B cell (primary cell): Measurements from ENCODE around the gene NXT2.

Experiments
- CTCF ChIP-seq: fragments of 200-600 bp; IDR thresholded peaks from one replicate; pipeline ENCODE4 v1.8.0; 2022; ENCODE audit warnings: antibody characterized with exemption, mild to moderate bottlenecking
- EZH2 ChIP-seq: IDR thresholded peaks from 2 replicates; pipeline ENCODE4 v1.6.1; 2012; ENCODE audit warnings: borderline replicate concordance, low read depth, mild to moderate bottlenecking, moderate library complexity, low read length; ENCODE audit not compliant: insufficient read depth, poor library complexity, severe bottlenecking

DNA sequence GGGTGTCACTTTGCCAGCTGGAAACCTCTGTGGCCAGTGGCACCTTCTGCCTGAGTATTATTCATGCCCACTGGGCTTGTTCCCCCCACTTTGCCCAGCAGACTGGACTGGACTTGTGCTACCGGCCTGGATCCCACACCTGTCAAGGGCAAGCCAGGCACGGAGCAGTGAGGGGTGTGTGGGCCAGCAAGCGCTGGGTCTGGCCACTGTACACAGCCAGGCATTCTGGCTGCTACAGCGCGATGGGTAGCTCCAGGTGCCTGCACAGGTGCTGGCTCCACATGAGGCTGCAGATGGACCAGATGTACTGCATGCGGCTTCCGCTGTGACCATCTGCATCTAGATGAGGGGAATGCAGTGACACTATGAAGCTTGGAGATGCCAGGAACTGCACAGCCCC lies 48.8 kb downstream of the NXT2 start:
- TF ChIP-seq CTCF = no peak
- TF ChIP-seq EZH2 = no peak
